NOMO-1 treated with DMSO at 0.1 percent for 48 hours (cell line): ENCODE measurements around the gene MAGEB3.
"Not testable (repeated sequence)": the region's sequence is repeated elsewhere in the genome, so short reads cannot be mapped to it uniquely, and the experiment has no call there.

ENCODE experiments used
- DNase-seq: peaks from one replicate; lab custom pipeline; 2025; ENCODE audit not compliant: unreplicated experiment; lab: John Stamatoyannopoulos, UW

The MAGEB3 gene

GRCh38 chrX:30230395-30230794 lies at the start of gene MAGEB3:
Gene MAGEB3 (plus strand): TSS chrX:30230657. CDS start chrX:30235925, 5,268 bp downstream.
- DNase-seq, result no peak

- no peak for DNase-seq
These were observed 49.1 kb upstream of the MAGEB3 start for GRCh38 chrX:30181353-30181752.

GRCh38 chrX:30183554-30183953 lies 46.9 kb upstream of the MAGEB3 start:
- no peak for DNase-seq

- no peak for DNase-seq
These were observed 40.0 kb upstream of the MAGEB3 start for GRCh38 chrX:30190426-30190825.

GRCh38 chrX:30193910-30194309 lies 36.5 kb upstream of the MAGEB3 start:
- DNase-seq, result not testable (repeated sequence)

GRCh38 chrX:30196322-30196721 lies 34.1 kb upstream of the MAGEB3 start:
- DNase-seq, result no peak

GRCh38 chrX:30212172-30212571 lies 18.3 kb upstream of the MAGEB3 start:
- no peak for DNase-seq

GRCh38 chrX:30215357-30215843 lies 15.1 kb upstream of the MAGEB3 start, which contains the start of gene MAGEB2:
Gene MAGEB2 (plus strand): TSS chrX:30215563. CDS start chrX:30218581, 3,018 bp downstream.
- DNase-seq, result no peak

GRCh38 chrX:30217465-30217864 lies 13.0 kb upstream of the MAGEB3 start:
- DNase-seq, result no peak

- DNase-seq, result no peak
These were observed 11.1 kb upstream of the MAGEB3 start for GRCh38 chrX:30219372-30219771.

- no peak for DNase-seq
These were observed 9.8 kb upstream of the MAGEB3 start for GRCh38 chrX:30220661-30221060.

GRCh38 chrX:30224536-30224935 lies 5.9 kb upstream of the MAGEB3 start:
- no peak for DNase-seq

- DNase-seq, result no peak
These were observed 1.9 kb upstream of the MAGEB3 start for GRCh38 chrX:30228526-30228925.

GRCh38 chrX:30241724-30242415 lies 11.4 kb downstream of the MAGEB3 start, which contains the start of gene MAGEB4:
Gene MAGEB4 (plus strand): TSS chrX:30242000. CDS start chrX:30242136, 136 bp downstream.
- no peak for DNase-seq

- no peak for DNase-seq
These were observed 16.5 kb downstream of the MAGEB3 start, which contains the start of gene MAGEB1 for GRCh38 chrX:30246769-30247489. Gene MAGEB1 (plus strand): TSS chrX:30247146. CDS start chrX:30250494, 3,348 bp downstream.

- DNase-seq, result no peak
These were observed 18.4 kb downstream of the MAGEB3 start for GRCh38 chrX:30248854-30249253.

GRCh38 chrX:30253257-30253656 lies 22.8 kb downstream of the MAGEB3 start:
- DNase-seq, result no peak

- DNase-seq, result no peak
These were observed 29.5 kb downstream of the MAGEB3 start for GRCh38 chrX:30259927-30260326.

- DNase-seq, result no peak
These were observed 30.6 kb downstream of the MAGEB3 start for GRCh38 chrX:30261012-30261411.

- no peak for DNase-seq
These were observed 32.3 kb downstream of the MAGEB3 start for GRCh38 chrX:30262763-30263162.

GRCh38 chrX:30270639-30271038 lies 40.2 kb downstream of the MAGEB3 start:
- no peak for DNase-seq

- peak; percentile 5 for DNase-seq
These were observed 45.0 kb downstream of the MAGEB3 start for GRCh38 chrX:30275498-30275897.
